VCaP (cell line): ENCODE results near the gene BCAS3.
"Not testable (repeated sequence)": the region's sequence is repeated elsewhere in the genome, so short reads cannot be mapped to it uniquely, and the experiment has no call there.

Experiments used
- H3K27ac ChIP-seq: fragments of 450-650 bp; 2 replicates; pipeline ENCODE4 v1.5.1; 2017
- CTCF ChIP-seq: fragments of 450-650 bp; conservative IDR thresholded peaks from 2 replicates; pipeline ENCODE4 v1.5.1; 2017; ENCODE audit warnings: mild to moderate bottlenecking, moderate library complexity

The BCAS3 gene

DNA sequence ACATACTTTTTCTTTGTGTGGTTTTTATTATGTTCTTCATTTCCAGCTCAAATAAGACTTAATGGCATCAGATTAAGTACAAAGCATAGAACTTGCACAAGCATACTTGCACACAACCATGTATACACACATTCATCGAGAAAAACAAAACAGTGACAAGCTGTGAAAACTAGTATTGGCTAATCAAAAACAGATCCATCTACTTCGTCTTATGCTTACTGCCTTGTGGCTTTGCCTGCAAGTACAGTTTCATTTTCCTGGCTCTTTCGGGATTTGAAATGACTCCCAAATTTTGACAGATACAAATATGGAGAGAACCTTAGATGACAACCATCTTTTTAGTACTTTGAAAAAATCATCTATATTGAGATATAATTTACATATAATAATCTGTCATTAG is 338.3 kb downstream of the BCAS3 start:
- no peak for TF ChIP-seq CTCF
- no peak overlapping the region for H3K27ac ChIP-seq

- H3K27ac ChIP-seq = no peak overlapping the region
- TF ChIP-seq CTCF = no peak
Observed at GRCh38 chr17:61017317-61018006, 339.8 kb downstream of the BCAS3 start.

DNA sequence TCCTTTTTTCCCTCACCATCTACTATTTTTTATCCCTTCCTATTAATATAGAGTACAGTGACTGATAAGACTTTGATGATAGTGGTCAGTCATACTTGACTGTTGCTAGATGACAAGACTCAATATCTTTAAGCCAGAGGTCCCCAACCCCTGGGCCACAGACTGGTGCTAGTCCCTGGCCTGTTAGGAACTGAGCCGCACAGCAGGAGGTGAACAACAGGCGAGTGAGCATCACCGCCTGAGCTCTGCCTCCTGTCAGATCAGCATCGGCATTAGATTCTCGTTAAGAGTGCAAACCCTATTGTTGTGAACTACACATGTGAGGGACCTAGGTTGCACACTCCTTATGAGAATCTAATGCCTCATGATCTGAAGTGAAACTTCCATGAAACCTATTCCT is 341.3 kb downstream of the BCAS3 start:
- no peak overlapping the region for H3K27ac ChIP-seq
- TF ChIP-seq CTCF = no peak

- no peak for TF ChIP-seq CTCF
- H3K27ac ChIP-seq = peak overlapping the region; percentile 35
Observed at GRCh38 chr17:61023996-61024395, 346.3 kb downstream of the BCAS3 start.

GRCh38 chr17:61026818-61027217 is 349.2 kb downstream of the BCAS3 start:
- H3K27ac ChIP-seq = no peak overlapping the region
- no peak for TF ChIP-seq CTCF

- no peak overlapping the region for H3K27ac ChIP-seq
- TF ChIP-seq CTCF = no peak
Observed at GRCh38 chr17:61029181-61029580, 351.5 kb downstream of the BCAS3 start.

DNA sequence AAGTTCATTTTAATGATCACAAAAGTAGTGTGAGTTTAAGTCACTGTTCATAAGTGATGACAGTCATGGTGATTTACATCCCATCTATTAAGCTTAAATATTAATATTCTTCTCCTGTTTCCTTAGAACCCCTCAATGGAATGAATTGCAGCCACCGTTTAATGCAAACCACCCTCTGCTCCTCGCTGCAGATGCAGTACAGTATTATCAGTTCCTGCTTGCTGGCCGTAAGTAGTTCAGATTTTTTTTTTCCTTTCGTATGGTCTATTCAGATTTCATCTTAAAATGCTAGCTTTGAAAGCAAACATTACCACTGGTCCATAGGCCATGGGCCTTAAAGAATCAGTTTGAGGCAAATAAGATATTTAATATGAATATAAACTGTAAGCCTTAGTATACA is 363.0 kb downstream of the BCAS3 start:
- TF ChIP-seq CTCF = no peak
- H3K27ac ChIP-seq = no peak overlapping the region

- not testable (repeated sequence) for H3K27ac ChIP-seq
Observed at GRCh38 chr17:61042348-61042747, 364.7 kb downstream of the BCAS3 start.
